H1 (cell line): ENCODE results near the gene MOB1B.

Source experiments
- CTCF ChIP-seq, 3 experiments: IDR thresholded peaks; 1 replicate in 2 of 3; 2 replicates in 1 of 3; pipeline versions ENCODE4 v1.5.1 to v1.6.1; 2011; ENCODE audit warnings: low read length in 3 of 3, mild to moderate bottlenecking in 3 of 3, inconsistent platforms in 2 of 3, low read depth in 1 of 3, moderate library complexity in 1 of 3; ENCODE audit not compliant: insufficient read depth in 1 of 3; ENCODE audit errors: control extremely low read depth in 1 of 3
- EGR1 ChIP-seq: IDR thresholded peaks from 2 replicates; pipeline ENCODE4 v1.6.1; 2011; ENCODE audit warnings: low read depth, low read length, borderline replicate concordance
- MAX ChIP-seq: IDR thresholded peaks from 2 replicates; pipeline ENCODE4 v1.6.1; 2012; ENCODE audit warnings: inconsistent platforms
- NRF1 ChIP-seq: IDR thresholded peaks from 2 replicates; pipeline ENCODE4 v1.6.1; 2011; ENCODE audit warnings: mild to moderate bottlenecking, low read depth, low read length, improper control_type of control experiment
- POLR2A ChIP-seq, 2 experiments: IDR thresholded peaks; 1 replicate in 1 of 2; 2 replicates in 1 of 2; pipeline ENCODE4 v1.6.1; 2011; ENCODE audit warnings: low read depth in 2 of 2, low read length in 2 of 2, mild to moderate bottlenecking in 2 of 2; ENCODE audit errors: control extremely low read depth in 1 of 2
- POLR2AphosphoS5 ChIP-seq: IDR thresholded peaks from 2 replicates; pipeline ENCODE4 v1.6.1; 2011; ENCODE audit warnings: low read depth, low read length
- RAD21 ChIP-seq, 2 experiments: IDR thresholded peaks in 1 of 2; conservative IDR thresholded peaks in 1 of 2; 2 replicates each; pipeline ENCODE4 v1.6.1; 2011; ENCODE audit warnings: low read depth in 2 of 2, low read length in 2 of 2, improper control_type of control experiment in 1 of 2, inconsistent platforms in 1 of 2, mild to moderate bottlenecking in 1 of 2, moderate library complexity in 1 of 2
- RXRA ChIP-seq: IDR thresholded peaks from 2 replicates; pipeline ENCODE4 v1.6.1; 2011; ENCODE audit warnings: low read depth, mild to moderate bottlenecking, low read length, moderate library complexity; ENCODE audit not compliant: insufficient read depth
- SP1 ChIP-seq: IDR thresholded peaks from 2 replicates; pipeline ENCODE4 v1.6.1; 2011; ENCODE audit warnings: low read depth, low read length
- ZNF274 ChIP-seq: IDR thresholded peaks from 2 replicates; pipeline ENCODE4 v1.7.0; 2012; ENCODE audit warnings: low read length, borderline replicate concordance; ENCODE audit errors: extremely low read depth

DNA sequence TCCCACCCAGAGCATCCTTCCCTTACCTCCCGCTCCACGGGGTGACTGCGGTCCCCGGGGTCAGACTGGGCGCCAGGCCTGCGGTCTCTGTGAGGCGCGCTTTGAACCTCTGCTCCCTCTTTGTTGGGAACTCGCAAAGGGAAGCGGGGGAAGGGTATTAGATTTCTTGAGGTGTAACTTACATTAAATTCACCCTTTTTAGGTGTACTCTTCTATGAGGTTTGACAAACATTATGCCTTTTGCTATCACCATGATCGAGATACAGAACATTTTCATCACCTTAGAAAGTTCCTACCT is 91.8 kb downstream of the MOB1B start:
- TF ChIP-seq MAX (no peak), CTCF (IDR thresholded peaks at IDR 0.05; ENCODE audit: control extremely low read depth in 1 of 3, insufficient read depth in 1 of 3, low read depth in 1 of 3, low read length in 3 of 3) (no peak), NRF1 (no peak), ZNF274 (no peak), POLR2A (IDR thresholded peaks at IDR 0.05; ENCODE audit: control extremely low read depth in 1 of 2, low read depth in 2 of 2, low read length in 2 of 2) (no peak), POLR2AphosphoS5 (no peak), RXRA (no peak), RAD21 (IDR thresholded peaks at IDR 0.05 in 1 of 2, conservative IDR thresholded peaks at IDR 0.05 in 1 of 2; ENCODE audit: low read depth in 2 of 2, low read length in 2 of 2) (no peak), SP1 (no peak), EGR1 (no peak)
